ENCODE measurements around the gene MOV10L1.
A peak's percentile ranks its signal among the peaks of the same experiment; 100 is the strongest.
"Not testable (repeated sequence)": the region's sequence is repeated elsewhere in the genome, so short reads cannot be mapped to it uniquely, and the experiment has no call there.

The MOV10L1 gene

GRCh38 chr22:50200461-50201190 is 110.8 kb downstream of the MOV10L1 start, which contains the start of gene SELENOO:
TSS of gene SELENOO (plus strand) at chr22:50201011. CDS start at chr22:50201037, 26 bp downstream.
- DNase-seq (ENCODE audit: low read depth in 1 of 2, low spot score in 1 of 2), result peak; percentile 82 to 87

- no peak for DNase-seq (ENCODE audit: low read depth in 1 of 2, low spot score in 1 of 2)
Observed at GRCh38 chr22:50201191-50202129, 111.7 kb downstream of the MOV10L1 start.

- DNase-seq (ENCODE audit: low read depth in 1 of 2, low spot score in 1 of 2), result no peak
Observed at GRCh38 chr22:50202130-50202666, 112.4 kb downstream of the MOV10L1 start.

GRCh38 chr22:50203288-50203687 is 113.5 kb downstream of the MOV10L1 start:
- DNase-seq (ENCODE audit: low read depth in 1 of 2, low spot score in 1 of 2), result no peak

GRCh38 chr22:50204571-50204970 is 114.8 kb downstream of the MOV10L1 start:
- no peak for DNase-seq (ENCODE audit: low read depth in 1 of 2, low spot score in 1 of 2)

- not testable (repeated sequence) for DNase-seq (ENCODE audit: low read depth in 1 of 2, low spot score in 1 of 2)
Observed at GRCh38 chr22:50204998-50205397, 115.2 kb downstream of the MOV10L1 start.

- DNase-seq (ENCODE audit: low read depth in 1 of 2, low spot score in 1 of 2), result no peak
Observed at GRCh38 chr22:50205781-50206569, 116.2 kb downstream of the MOV10L1 start.

GRCh38 chr22:50206599-50206998 is 116.8 kb downstream of the MOV10L1 start:
- DNase-seq (ENCODE audit: low read depth in 1 of 2, low spot score in 1 of 2), result no peak

- no peak for DNase-seq (ENCODE audit: low read depth in 1 of 2, low spot score in 1 of 2)
Observed at GRCh38 chr22:50207383-50208140, 117.8 kb downstream of the MOV10L1 start.

GRCh38 chr22:50208430-50208938 is 118.7 kb downstream of the MOV10L1 start:
- no peak for DNase-seq (ENCODE audit: low read depth in 1 of 2, low spot score in 1 of 2)

GRCh38 chr22:50208939-50209892 is 119.4 kb downstream of the MOV10L1 start:
- DNase-seq (ENCODE audit: low read depth in 1 of 2, low spot score in 1 of 2), result no peak

GRCh38 chr22:50209893-50210292 is 120.1 kb downstream of the MOV10L1 start:
- peak in 1 of 2 donors; percentile 58 for DNase-seq (ENCODE audit: low read depth in 1 of 2, low spot score in 1 of 2)

GRCh38 chr22:50210378-50211139 is 120.8 kb downstream of the MOV10L1 start:
- no peak for DNase-seq (ENCODE audit: low read depth in 1 of 2, low spot score in 1 of 2)

GRCh38 chr22:50211147-50211546 is 121.3 kb downstream of the MOV10L1 start:
- DNase-seq (ENCODE audit: low read depth in 1 of 2, low spot score in 1 of 2), result no peak

Measured in activated CD4-positive, alpha-beta T cell treated with anti-CD3 and anti-CD28 coated beads, Interleukin-2, amount 50 U/mL, for 24 hours (primary cell).